ENCODE measurements around the gene STBD1. TPM values are rescaled to one million over a fixed set of nuclear protein-coding genes. Genes with fewer than 3 reads are reported as not detected.

The STBD1 gene
- 1 to 10 TPM in 1 of 5 experiments, under 1 TPM in 3, not detected in 1; 0.62 to 2.1 (median 0.85) TPM for total RNA-seq
- polyA plus RNA-seq = under 1 TPM; 0.27 to 0.44 TPM
- not detected for total RNA-seq

- Histone ChIP-seq H3K36me3 (ENCODE audit: control insufficient read depth in 2 of 3, insufficient read depth in 3 of 3, low read length in 3 of 3) (peaks cover 0 to 5% (median 0%) of the 10 kb centered on the region in 3 experiments), H3K4me1 (ENCODE audit: control insufficient read depth in 2 of 2, insufficient read depth in 2 of 2, low read length in 2 of 2) (peaks cover 18% of the 10 kb centered on the region in 2 donors), H3K27ac (ENCODE audit: low read depth, low read length) (peak within 1 kb of the TSS; percentile 20), H3K9me3 (ENCODE audit: control insufficient read depth in 2 of 3, low read length in 3 of 3) (no peaks in the 10 kb centered on the region), H3K27me3 (ENCODE audit: control insufficient read depth in 2 of 2, insufficient read depth in 2 of 2, low read length in 2 of 2) (no peaks in the 10 kb centered on the region), H3K4me3 (ENCODE audit: low read length) (peak within 1 kb of the TSS; percentile 62)
- intact Hi-C loops (cut with micrococcal nuclease) = loop anchor here (2.0 to 10.0 kb wide), 2 partner anchors 49 to 93 kb away; partner anchors contain the start of gene SCARB2 (in 2 of the 2)
- Mint-ChIP-seq H3K4me1 (peaks cover 20 to 37% (median 32%) of the 10 kb centered on the region in 7 donors), H3K27ac (peak within 1 kb of the TSS in 7 of 9 donors; percentile 22 to 83 (median 63)), H3K4me3 (peak within 1 kb of the TSS; percentile 75 to 92 (median 82)), H3K27me3 (peaks cover 0 to 42% (median 5%) of the 10 kb centered on the region in 5 donors), H3K36me3 (peaks cover 0 to 13% (median 0%) of the 10 kb centered on the region in 5 donors), H3K9me3 (peaks cover 0 to 1% (median 0%) of the 10 kb centered on the region in 11 donors)
- DNase-seq (peak in 7 of 9 donors; percentile 5 to 54 (median 19)), ATAC-seq (peak; percentile 68)
- ChIA-PET POLR2A (interaction anchor here (0.9 to 1.3 kb wide), 4 partner anchors 9 to 92 kb away, joined by 3 to 5 read pairs (median 4); no protein-coding TSS in a partner anchor), CTCF (interaction anchor here (0.9 to 2.7 kb wide), 2 partner anchors 17 to 71 kb away, joined by 3 to 11 read pairs; no protein-coding TSS in a partner anchor)
Measured at GRCh38 chr4:76305971-76306881, at the start of gene STBD1. TSS of gene STBD1 (plus strand) at chr4:76306733. CDS start at chr4:76306770, 37 bp downstream.

DNA sequence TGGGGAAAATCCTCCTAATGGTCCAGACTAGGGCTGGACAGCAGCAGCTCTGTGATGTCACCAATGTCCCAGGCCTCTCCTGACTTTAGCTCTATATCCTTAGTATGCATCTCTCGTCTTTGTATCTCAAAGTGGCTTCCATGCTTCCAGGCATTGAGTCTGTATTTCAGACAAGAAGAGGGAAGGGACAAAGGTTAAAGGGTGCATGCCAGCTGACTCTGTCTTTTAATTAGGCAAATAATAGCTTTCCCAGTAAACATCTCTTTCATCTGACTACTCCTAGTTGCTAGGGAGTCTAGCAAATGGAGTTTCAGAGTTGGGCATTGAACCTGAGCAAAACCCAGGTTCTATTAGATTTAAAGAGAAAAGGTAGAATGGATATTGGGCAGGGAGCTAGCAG, 49.6 kb upstream of the STBD1 start:
- POLR2A ChIA-PET = no interaction called here
- peaks cover 41 to 63% (median 48%) of the 10 kb centered on the region in 5 donors for H3K27me3 Mint-ChIP-seq
- intact Hi-C loops (cut with micrococcal nuclease) = loop anchor here in 1 of 2 donors (10.0 kb wide), 1 partner anchor 72 kb away; no protein-coding TSS in a partner anchor

DNA sequence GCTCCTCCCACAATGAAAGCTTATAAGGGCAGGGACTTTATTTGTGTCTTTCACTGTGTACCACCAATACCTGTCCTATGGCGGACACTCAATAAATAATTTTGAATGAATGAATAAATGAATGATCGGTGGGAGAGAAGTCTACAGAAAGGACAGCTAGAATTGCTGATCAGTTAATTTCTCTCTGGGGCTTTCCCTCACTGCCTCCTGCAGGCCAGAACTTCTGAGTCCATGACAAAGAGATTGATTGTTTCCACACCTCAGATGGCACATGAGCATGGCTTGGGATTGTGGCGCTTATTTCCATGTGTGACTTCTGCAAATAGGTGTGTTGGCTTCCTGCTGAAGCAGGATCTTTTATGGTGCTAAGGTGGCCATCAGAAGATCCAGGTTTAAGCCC, 48.7 kb upstream of the STBD1 start:
- H3K27me3 Mint-ChIP-seq = peaks cover 33 to 59% (median 39%) of the 10 kb centered on the region in 5 donors
- H3K4me1 Mint-ChIP-seq = no peaks in the 10 kb centered on the region
- no peaks in the 10 kb centered on the region for H3K9me3 Mint-ChIP-seq
- H3K27ac ChIP-seq (ENCODE audit: low read depth, low read length) = no peak overlapping the region
- no peaks in the 10 kb centered on the region for H3K9me3 ChIP-seq (ENCODE audit: control insufficient read depth in 2 of 3, low read length in 3 of 3)
- H3K27ac Mint-ChIP-seq = no peak overlapping the region
- CTCF ChIA-PET = no interaction called here
- no peaks in the 10 kb centered on the region for H3K4me1 ChIP-seq (ENCODE audit: control insufficient read depth in 2 of 2, insufficient read depth in 2 of 2, low read length in 2 of 2)
- H3K27me3 ChIP-seq (ENCODE audit: control insufficient read depth in 2 of 2, insufficient read depth in 2 of 2, low read length in 2 of 2) = no peaks in the 10 kb centered on the region
- DNase-seq (no peak), ATAC-seq (no peak)
- H3K36me3 ChIP-seq (ENCODE audit: control insufficient read depth in 2 of 3, insufficient read depth in 3 of 3, low read length in 3 of 3) = no peaks in the 10 kb centered on the region
- no peak overlapping the region for H3K4me3 Mint-ChIP-seq
- intact Hi-C loops (cut with micrococcal nuclease) = loop anchor here in 1 of 2 donors (10.0 kb wide), 1 partner anchor 73 kb away; no protein-coding TSS in a partner anchor
- no peak overlapping the region for H3K4me3 ChIP-seq (ENCODE audit: low read length)
- H3K36me3 Mint-ChIP-seq = no peaks in the 10 kb centered on the region
- POLR2A ChIA-PET = interaction anchor here (0.6 kb wide), 1 partner anchor 1438 kb away, joined by 3 read pairs; no protein-coding TSS in a partner anchor

More for the DNA sequence above, 49.6 kb upstream of the STBD1 start:
- Mint-ChIP-seq H3K4me1 (no peaks in the 10 kb centered on the region), H3K27ac (no peak overlapping the region), H3K36me3 (no peaks in the 10 kb centered on the region), H3K9me3 (no peaks in the 10 kb centered on the region), H3K4me3 (no peak overlapping the region)
- H3K36me3 ChIP-seq (ENCODE audit: control insufficient read depth in 2 of 3, insufficient read depth in 3 of 3, low read length in 3 of 3) = no peaks in the 10 kb centered on the region
- H3K4me3 ChIP-seq (ENCODE audit: low read length) = no peak overlapping the region
- CTCF ChIA-PET = no interaction called here
- H3K27me3 ChIP-seq (ENCODE audit: control insufficient read depth in 2 of 2, insufficient read depth in 2 of 2, low read length in 2 of 2) = no peaks in the 10 kb centered on the region
- no peak overlapping the region for H3K27ac ChIP-seq (ENCODE audit: low read depth, low read length)
- ATAC-seq (no peak), DNase-seq (no peak)
- no peaks in the 10 kb centered on the region for H3K9me3 ChIP-seq (ENCODE audit: control insufficient read depth in 2 of 3, low read length in 3 of 3)
- no peaks in the 10 kb centered on the region for H3K4me1 ChIP-seq (ENCODE audit: control insufficient read depth in 2 of 2, insufficient read depth in 2 of 2, low read length in 2 of 2)

DNA sequence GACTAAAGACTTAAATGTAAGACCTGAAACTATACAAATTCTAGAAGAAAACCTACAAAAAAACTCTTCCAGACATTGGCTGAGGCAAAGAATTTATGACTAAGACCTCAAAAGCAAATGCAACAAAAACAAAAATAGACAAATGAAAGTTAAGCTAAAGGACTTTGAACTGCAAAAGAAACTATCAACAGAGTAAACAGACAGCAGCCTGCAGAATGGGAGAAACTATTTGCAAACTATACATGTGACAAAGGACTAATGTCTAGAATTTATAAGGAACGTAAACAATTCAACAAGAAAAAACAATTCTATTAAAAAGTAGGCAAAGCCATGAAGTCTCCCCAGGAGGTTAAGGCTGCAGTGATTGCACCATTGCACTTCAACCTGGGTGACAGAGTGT, 46.0 kb upstream of the STBD1 start:
- Histone ChIP-seq H3K4me3 (ENCODE audit: low read length) (no peak overlapping the region), H3K36me3 (ENCODE audit: control insufficient read depth in 2 of 3, insufficient read depth in 3 of 3, low read length in 3 of 3) (no peaks in the 10 kb centered on the region), H3K27ac (ENCODE audit: low read depth, low read length) (no peak overlapping the region), H3K27me3 (ENCODE audit: control insufficient read depth in 2 of 2, insufficient read depth in 2 of 2, low read length in 2 of 2) (no peaks in the 10 kb centered on the region), H3K9me3 (ENCODE audit: control insufficient read depth in 2 of 3, low read length in 3 of 3) (no peaks in the 10 kb centered on the region), H3K4me1 (ENCODE audit: control insufficient read depth in 2 of 2, insufficient read depth in 2 of 2, low read length in 2 of 2) (no peaks in the 10 kb centered on the region)
- POLR2A ChIA-PET = no interaction called here
- Mint-ChIP-seq H3K9me3 (no peaks in the 10 kb centered on the region), H3K4me3 (no peak overlapping the region), H3K27me3 (peaks cover 12 to 43% (median 13%) of the 10 kb centered on the region in 5 donors), H3K36me3 (no peaks in the 10 kb centered on the region), H3K27ac (no peak overlapping the region), H3K4me1 (no peaks in the 10 kb centered on the region)
- ATAC-seq (no peak), DNase-seq (no peak)
- intact Hi-C loops (cut with micrococcal nuclease) = no loop called here
- CTCF ChIA-PET = no interaction called here

DNA sequence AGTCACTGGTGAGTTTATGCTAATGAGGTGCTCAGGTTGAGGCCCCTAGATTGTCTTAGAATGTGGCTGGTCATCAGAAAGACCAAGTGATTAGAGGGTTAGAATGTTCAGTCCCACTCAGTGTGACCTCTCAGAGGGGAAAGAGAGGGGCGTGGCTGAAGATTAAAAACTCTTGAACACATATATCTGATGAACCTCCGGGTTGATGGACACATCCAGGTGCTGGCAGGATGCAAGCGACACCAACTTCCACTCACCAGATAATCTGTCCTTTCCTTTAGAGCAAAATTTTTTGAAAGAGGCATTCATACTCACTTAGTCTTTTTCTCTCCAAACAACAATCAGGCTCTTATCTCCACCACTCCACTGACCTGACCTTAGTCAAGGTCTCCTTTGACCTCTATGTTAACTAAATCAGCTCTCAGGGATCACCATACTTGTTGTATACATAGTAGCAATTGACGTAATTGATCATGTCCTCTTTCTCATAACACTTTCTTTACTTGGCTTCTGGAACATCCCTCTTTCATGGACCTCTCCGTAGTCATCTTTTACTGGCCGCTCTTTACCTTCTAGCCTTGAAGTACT, 40.8 kb upstream of the STBD1 start:
- Mint-ChIP-seq H3K9me3 (peaks cover 0 to under 1% (median 0%) of the 10 kb centered on the region in 11 donors), H3K4me3 (no peak overlapping the region), H3K36me3 (no peaks in the 10 kb centered on the region), H3K27me3 (peaks cover 0 to 23% (median 4%) of the 10 kb centered on the region in 5 donors), H3K4me1 (no peaks in the 10 kb centered on the region), H3K27ac (no peak overlapping the region)
- POLR2A ChIA-PET = no interaction called here
- H3K9me3 ChIP-seq (ENCODE audit: control insufficient read depth in 2 of 3, low read length in 3 of 3) = no peaks in the 10 kb centered on the region
- DNase-seq (no peak), ATAC-seq (no peak)
- CTCF ChIA-PET = no interaction called here
- H3K4me1 ChIP-seq (ENCODE audit: control insufficient read depth in 2 of 2, insufficient read depth in 2 of 2, low read length in 2 of 2) = no peaks in the 10 kb centered on the region
- no peak overlapping the region for H3K4me3 ChIP-seq (ENCODE audit: low read length)
- no peaks in the 10 kb centered on the region for H3K36me3 ChIP-seq (ENCODE audit: control insufficient read depth in 2 of 3, insufficient read depth in 3 of 3, low read length in 3 of 3)
- H3K27ac ChIP-seq (ENCODE audit: low read depth, low read length) = no peak overlapping the region
- intact Hi-C loops (cut with micrococcal nuclease) = no loop called here
- no peaks in the 10 kb centered on the region for H3K27me3 ChIP-seq (ENCODE audit: control insufficient read depth in 2 of 2, insufficient read depth in 2 of 2, low read length in 2 of 2)

- ATAC-seq = no peak
- intact Hi-C loops (cut with micrococcal nuclease) = no loop called here
- no peak overlapping the region for H3K27ac Mint-ChIP-seq
- Histone ChIP-seq H3K27me3 (ENCODE audit: control insufficient read depth in 2 of 2, insufficient read depth in 2 of 2, low read length in 2 of 2) (no peaks in the 10 kb centered on the region), H3K4me3 (ENCODE audit: low read length) (no peak overlapping the region), H3K4me1 (ENCODE audit: control insufficient read depth in 2 of 2, insufficient read depth in 2 of 2, low read length in 2 of 2) (no peaks in the 10 kb centered on the region), H3K27ac (ENCODE audit: low read depth, low read length) (no peak overlapping the region), H3K9me3 (ENCODE audit: control insufficient read depth in 2 of 3, low read length in 3 of 3) (no peaks in the 10 kb centered on the region), H3K36me3 (ENCODE audit: control insufficient read depth in 2 of 3, insufficient read depth in 3 of 3, low read length in 3 of 3) (no peaks in the 10 kb centered on the region)
- POLR2A ChIA-PET = no interaction called here
- H3K4me1 Mint-ChIP-seq = no peaks in the 10 kb centered on the region
- CTCF ChIA-PET = no interaction called here
- H3K4me3 Mint-ChIP-seq = no peak overlapping the region
- DNase-seq = no peak
- H3K9me3 Mint-ChIP-seq = peaks cover 0 to 1% (median 0%) of the 10 kb centered on the region in 11 donors
- H3K36me3 Mint-ChIP-seq = no peaks in the 10 kb centered on the region
- peaks cover 0 to 21% (median 6%) of the 10 kb centered on the region in 5 donors for H3K27me3 Mint-ChIP-seq
Measured at GRCh38 chr4:76266627-76267026, 39.9 kb upstream of the STBD1 start.
